Activated CD8-positive, alpha-beta T cell treated with anti-CD3 and anti-CD28 coated beads for 36 hours (primary cell): ENCODE data around the gene SORCS2. TPM values are rescaled to one million over a fixed set of nuclear protein-coding genes. Genes with fewer than 3 reads are reported as not detected.

Experiments used
- ATAC-seq: fragments of 200-7000 bp; cut with Tn5 transposase; one replicate; pipeline ENCODE4 v1.10.0; 2021; ENCODE audit warnings: mild to moderate bottlenecking, moderate library complexity
- CTCF ChIA-PET: fragments of 350-600 bp; sonication (Branson Sonifier 250); formaldehyde crosslinking; loops from one replicate; lab custom pipeline; 2021; ENCODE audit warnings: antibody characterized with exemption; lab: Charles Lee
- POLR2A ChIA-PET: fragments of 350-600 bp; sonication (Branson Sonifier 250); formaldehyde crosslinking; loops from one replicate; lab custom pipeline; 2021; ENCODE audit warnings: antibody characterized with exemption; lab: Charles Lee
- DNase-seq: peaks from one replicate; pipeline ENCODE4 v3.0.0-alpha.2; 2020
- H3K27ac Mint-ChIP-seq: one replicate; pipeline ENCODE4 v1.8.0; 2021; ENCODE audit warnings: mild to moderate bottlenecking, mixed read lengths
- H3K27me3 Mint-ChIP-seq: one replicate; pipeline ENCODE4 v1.8.0; 2021; ENCODE audit warnings: mixed read lengths
- H3K36me3 Mint-ChIP-seq: one replicate; pipeline ENCODE4 v1.8.0; 2021; ENCODE audit warnings: low read depth, mixed read lengths
- H3K4me1 Mint-ChIP-seq: one replicate; pipeline ENCODE4 v1.8.0; 2021; ENCODE audit warnings: low read depth, mixed read lengths
- H3K4me3 Mint-ChIP-seq: one replicate; pipeline ENCODE4 v1.8.0; 2021; ENCODE audit warnings: mild to moderate bottlenecking, moderate library complexity, mixed read lengths
- H3K9me3 Mint-ChIP-seq: one replicate; pipeline ENCODE4 v1.8.0; 2021; ENCODE audit warnings: mixed read lengths
- CTCF ChIP-seq: fragments of 200-600 bp; IDR thresholded peaks from one replicate; pipeline ENCODE4 v1.8.0; 2022; ENCODE audit warnings: antibody characterized with exemption, mild to moderate bottlenecking
- intact Hi-C: fragments of 100-400 bp; cut with micrococcal nuclease; formaldehyde crosslinking; loops from one replicate; pipeline ENCODE4 v1.10.0; 2022
- total RNA-seq, 2 experiments: library from RNA; stranded (reverse); gene quantifications; one replicate each; pipeline ENCODE4 v1.2.3, GENCODE V29; 2021

The SORCS2 gene
- total RNA-seq, 2 experiments from 2014 or later: 0.05 TPM; not detected in 1

GRCh38 chr4:7618361-7618760, 426.0 kb downstream of the SORCS2 start:
- TF ChIP-seq CTCF: no peak
- POLR2A ChIA-PET: no interaction called here
- no peaks in the 10 kb centered on the region for H3K4me1 Mint-ChIP-seq
- CTCF ChIA-PET: no interaction called here
- no peak overlapping the region for H3K4me3 Mint-ChIP-seq
- no peak for ATAC-seq
- H3K9me3 Mint-ChIP-seq: no peaks in the 10 kb centered on the region
- no peak overlapping the region for H3K27ac Mint-ChIP-seq
- no peak for DNase-seq
- intact Hi-C loops: no loop called here
- no peaks in the 10 kb centered on the region for H3K36me3 Mint-ChIP-seq
- peaks cover 7% of the 10 kb centered on the region for H3K27me3 Mint-ChIP-seq

- peaks cover 8% of the 10 kb centered on the region for H3K27me3 Mint-ChIP-seq
- H3K4me1 Mint-ChIP-seq: no peaks in the 10 kb centered on the region
- no peaks in the 10 kb centered on the region for H3K9me3 Mint-ChIP-seq
- H3K27ac Mint-ChIP-seq: no peak overlapping the region
- DNase-seq: no peak
- H3K4me3 Mint-ChIP-seq: no peak overlapping the region
- ChIA-PET POLR2A (no interaction called here), CTCF (no interaction called here)
- no peak for TF ChIP-seq CTCF
- ATAC-seq: no peak
- intact Hi-C loops: no loop called here
- H3K36me3 Mint-ChIP-seq: no peaks in the 10 kb centered on the region
These were observed 427.9 kb downstream of the SORCS2 start for GRCh38 chr4:7620086-7620813.

GRCh38 chr4:7620814-7621176, 428.5 kb downstream of the SORCS2 start:
- ChIA-PET POLR2A (no interaction called here), CTCF (no interaction called here)
- intact Hi-C loops: no loop called here
- peaks cover 8% of the 10 kb centered on the region for H3K27me3 Mint-ChIP-seq
- no peak for DNase-seq
- H3K4me1 Mint-ChIP-seq: no peaks in the 10 kb centered on the region
- ATAC-seq: no peak
- no peaks in the 10 kb centered on the region for H3K9me3 Mint-ChIP-seq
- H3K27ac Mint-ChIP-seq: no peak overlapping the region
- no peak overlapping the region for H3K4me3 Mint-ChIP-seq
- H3K36me3 Mint-ChIP-seq: no peaks in the 10 kb centered on the region
- no peak for TF ChIP-seq CTCF

- intact Hi-C loops: no loop called here
- Mint-ChIP-seq H3K4me1 (no peaks in the 10 kb centered on the region), H3K4me3 (no peak overlapping the region), H3K27ac (no peak overlapping the region), H3K9me3 (no peaks in the 10 kb centered on the region), H3K36me3 (no peaks in the 10 kb centered on the region), H3K27me3 (peaks cover 8% of the 10 kb centered on the region)
- no peak for TF ChIP-seq CTCF
- ChIA-PET CTCF (no interaction called here), POLR2A (no interaction called here)
- no peak for ATAC-seq
- no peak for DNase-seq
These were observed 429.1 kb downstream of the SORCS2 start for GRCh38 chr4:7621252-7622035.

GRCh38 chr4:7622371-7622770, 430.0 kb downstream of the SORCS2 start:
- H3K36me3 Mint-ChIP-seq: no peaks in the 10 kb centered on the region
- POLR2A ChIA-PET: no interaction called here
- peaks cover 8% of the 10 kb centered on the region for H3K27me3 Mint-ChIP-seq
- intact Hi-C loops: no loop called here
- CTCF ChIA-PET: no interaction called here
- H3K27ac Mint-ChIP-seq: no peak overlapping the region
- no peaks in the 10 kb centered on the region for H3K4me1 Mint-ChIP-seq
- H3K9me3 Mint-ChIP-seq: no peaks in the 10 kb centered on the region
- no peak for ATAC-seq
- no peak overlapping the region for H3K4me3 Mint-ChIP-seq
- DNase-seq: no peak
- TF ChIP-seq CTCF: no peak
